Measurements from ENCODE around the gene PIR. TPM values are rescaled to one million over a fixed set of nuclear protein-coding genes. Genes with fewer than 3 reads are reported as not detected.

Gene PIR
- total RNA-seq, 4 donors from 2014 or later: 32.9 to 70.2 (median 48.8) TPM

DNA sequence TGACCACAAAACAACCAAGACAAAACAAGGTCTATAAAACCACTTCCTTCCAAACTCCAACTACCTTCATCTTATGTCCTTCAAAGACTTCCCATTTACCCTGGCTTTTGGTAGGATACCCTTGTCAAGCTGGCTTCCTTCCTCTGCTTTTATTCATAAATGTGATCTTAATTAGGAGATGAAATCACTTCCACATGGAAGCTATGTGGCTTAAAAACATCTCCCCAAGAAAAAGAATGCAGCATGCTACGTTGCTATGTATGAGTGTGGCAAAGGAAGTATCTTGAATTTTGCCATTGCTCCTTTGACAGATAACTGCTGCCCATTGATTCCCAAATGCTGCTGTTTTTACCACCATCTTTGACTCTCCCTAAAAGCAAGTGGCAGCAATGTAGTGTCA is 62.5 kb downstream of the PIR start:
- no peaks in the 10 kb centered on the region for H3K4me1 ChIP-seq
- TF ChIP-seq, protein P1, sequence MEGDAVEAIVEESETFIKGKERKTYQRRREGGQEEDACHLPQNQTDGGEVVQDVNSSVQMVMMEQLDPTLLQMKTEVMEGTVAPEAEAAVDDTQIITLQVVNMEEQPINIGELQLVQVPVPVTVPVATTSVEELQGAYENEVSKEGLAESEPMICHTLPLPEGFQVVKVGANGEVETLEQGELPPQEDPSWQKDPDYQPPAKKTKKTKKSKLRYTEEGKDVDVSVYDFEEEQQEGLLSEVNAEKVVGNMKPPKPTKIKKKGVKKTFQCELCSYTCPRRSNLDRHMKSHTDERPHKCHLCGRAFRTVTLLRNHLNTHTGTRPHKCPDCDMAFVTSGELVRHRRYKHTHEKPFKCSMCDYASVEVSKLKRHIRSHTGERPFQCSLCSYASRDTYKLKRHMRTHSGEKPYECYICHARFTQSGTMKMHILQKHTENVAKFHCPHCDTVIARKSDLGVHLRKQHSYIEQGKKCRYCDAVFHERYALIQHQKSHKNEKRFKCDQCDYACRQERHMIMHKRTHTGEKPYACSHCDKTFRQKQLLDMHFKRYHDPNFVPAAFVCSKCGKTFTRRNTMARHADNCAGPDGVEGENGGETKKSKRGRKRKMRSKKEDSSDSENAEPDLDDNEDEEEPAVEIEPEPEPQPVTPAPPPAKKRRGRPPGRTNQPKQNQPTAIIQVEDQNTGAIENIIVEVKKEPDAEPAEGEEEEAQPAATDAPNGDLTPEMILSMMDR (IDR thresholded peaks at IDR 0.05): no peak
- no peak for TF ChIP-seq POLR2A (IDR thresholded peaks at IDR 0.05)
- no peak for DNase-seq
- no peak overlapping the region for H3K4me3 ChIP-seq (replicated peaks in 1 of 3)
- 59 to 88% methylated on average over 1 of the region's 1 CpG for WGBS, 2 donors
- H3K9me3 ChIP-seq: no peaks in the 10 kb centered on the region
- no peaks in the 10 kb centered on the region for H3K27me3 ChIP-seq
- H3K36me3 ChIP-seq: no peaks in the 10 kb centered on the region
- H3K27ac ChIP-seq: no peak overlapping the region
- intact Hi-C loops (cut with DNase I): no loop called here

- Histone ChIP-seq H3K4me1 (no peaks in the 10 kb centered on the region), H3K27me3 (no peaks in the 10 kb centered on the region), H3K27ac (no peak overlapping the region), H3K9me3 (no peaks in the 10 kb centered on the region), H3K4me3 (replicated peaks in 1 of 3) (no peak overlapping the region), H3K36me3 (no peaks in the 10 kb centered on the region)
- TF ChIP-seq, protein P1 (IDR thresholded peaks at IDR 0.05): no peak
- TF ChIP-seq POLR2A (IDR thresholded peaks at IDR 0.05): no peak
- WGBS, 2 donors: 88 to 91% methylated on average over 2 of the region's 2 CpGs
- DNase-seq: no peak
- intact Hi-C loops (cut with DNase I): no loop called here
Measured at GRCh38 chrX:15430076-15430475, 63.1 kb downstream of the PIR start.

DNA sequence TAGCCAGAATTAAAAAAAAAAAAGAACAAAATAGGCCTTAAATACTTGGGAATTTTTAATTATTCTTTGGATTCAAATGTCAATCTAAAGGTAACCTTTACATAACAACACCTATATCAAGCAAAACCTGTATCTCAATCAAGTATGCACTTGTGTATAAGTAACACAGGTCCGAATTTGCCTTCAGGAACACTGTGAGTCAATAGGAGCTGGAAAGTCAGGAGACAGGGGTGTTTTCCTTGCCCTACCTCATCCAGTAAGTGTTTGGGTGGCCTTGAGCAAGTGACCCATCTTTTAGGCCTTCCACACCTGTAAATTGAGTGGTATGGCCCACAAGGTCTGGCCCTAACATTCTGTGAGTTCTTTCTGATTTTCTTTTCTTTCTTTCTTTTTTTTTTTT is 68.1 kb downstream of the PIR start:
- no peak for DNase-seq
- TF ChIP-seq, protein P1 (IDR thresholded peaks at IDR 0.05): no peak
- TF ChIP-seq POLR2A (IDR thresholded peaks at IDR 0.05): no peak
- H3K36me3 ChIP-seq: no peaks in the 10 kb centered on the region
- H3K27ac ChIP-seq: no peak overlapping the region
- no peaks in the 10 kb centered on the region for H3K27me3 ChIP-seq
- H3K4me3 ChIP-seq (replicated peaks in 1 of 3): no peak overlapping the region
- intact Hi-C loops (cut with DNase I): no loop called here
- 76 to 81% methylated on average over 1 of the region's 1 CpG for WGBS, 2 donors
- H3K4me1 ChIP-seq: no peaks in the 10 kb centered on the region
- H3K9me3 ChIP-seq: no peaks in the 10 kb centered on the region

- Histone ChIP-seq H3K4me3 (replicated peaks in 1 of 3) (no peak overlapping the region), H3K36me3 (no peaks in the 10 kb centered on the region), H3K9me3 (no peaks in the 10 kb centered on the region), H3K27ac (no peak overlapping the region), H3K27me3 (no peaks in the 10 kb centered on the region), H3K4me1 (no peaks in the 10 kb centered on the region)
- intact Hi-C loops (cut with DNase I): no loop called here
- 77 to 85% methylated on average over 3 of the region's 3 CpGs for WGBS, 2 donors
- TF ChIP-seq, protein P1 (IDR thresholded peaks at IDR 0.05): no peak
- TF ChIP-seq POLR2A (IDR thresholded peaks at IDR 0.05): no peak
- no peak for DNase-seq
Measured at GRCh38 chrX:15418707-15419181, 74.4 kb downstream of the PIR start.

DNA sequence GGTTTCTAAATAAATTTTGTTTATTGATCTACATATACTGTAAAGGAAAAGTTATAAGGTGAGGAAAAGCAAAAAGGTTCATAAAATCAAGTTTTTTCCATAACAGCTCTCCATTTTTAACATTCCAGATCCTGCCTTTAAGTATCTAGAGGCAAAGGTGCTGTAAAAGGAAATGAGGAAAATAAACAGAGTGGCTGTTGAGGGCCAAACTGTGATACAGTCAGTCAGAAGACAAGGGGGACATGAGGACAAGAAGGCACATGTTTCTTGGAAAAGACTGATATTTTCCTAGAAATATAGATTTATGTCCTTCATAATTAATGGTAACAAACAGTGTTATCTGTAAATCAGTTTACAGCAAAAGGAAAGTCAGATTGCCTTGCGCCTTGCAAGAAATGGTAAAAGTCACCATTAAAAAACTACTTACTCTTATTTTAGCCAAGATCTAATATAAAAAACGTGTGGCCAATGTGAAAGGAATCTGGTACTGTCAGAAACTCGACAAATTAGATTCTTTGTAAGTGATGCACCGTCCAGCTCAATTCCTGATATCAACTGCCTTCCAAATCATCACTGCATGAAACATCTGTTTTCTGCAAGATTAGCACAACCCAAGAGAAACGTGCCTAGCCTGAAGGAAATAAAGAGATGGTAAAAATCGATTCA is 75.0 kb downstream of the PIR start:
- Histone ChIP-seq H3K9me3 (no peaks in the 10 kb centered on the region), H3K27me3 (no peaks in the 10 kb centered on the region), H3K27ac (no peak overlapping the region), H3K36me3 (no peaks in the 10 kb centered on the region), H3K4me1 (no peaks in the 10 kb centered on the region), H3K4me3 (replicated peaks in 1 of 3) (no peak overlapping the region)
- WGBS, 2 donors: 83 to 84% methylated on average over 6 of the region's 6 CpGs
- intact Hi-C loops (cut with DNase I): no loop called here
- no peak for DNase-seq
- TF ChIP-seq, protein P1 (IDR thresholded peaks at IDR 0.05): no peak
- TF ChIP-seq POLR2A (IDR thresholded peaks at IDR 0.05): no peak
